Measurements from ENCODE around the gene SMIM41. TPM values are rescaled to one million over a fixed set of nuclear protein-coding genes. Genes with fewer than 3 reads are reported as not detected.

The SMIM41 gene
- polyA plus RNA-seq (2013, experiment 1 of 2; ENCODE audit: insufficient read length) = not detected
- polyA plus RNA-seq (2013, experiment 2 of 2; ENCODE audit: insufficient read length) = not detected

GRCh38 chr12:52079576-52080402 lies at the start of gene SMIM41:
TSS of gene SMIM41 (plus strand) at chr12:52079704. CDS start at chr12:52079780, 76 bp downstream.
- DNase-seq = no peak

- DNase-seq = peak; percentile 49
These were observed 47.1 kb upstream of the SMIM41 start for GRCh38 chr12:52032446-52032803.

- DNase-seq = peak; percentile 96
These were observed 46.6 kb upstream of the SMIM41 start for GRCh38 chr12:52032804-52033445.

GRCh38 chr12:52033446-52034140 lies 45.9 kb upstream of the SMIM41 start:
- DNase-seq = no peak

GRCh38 chr12:52035190-52035589 lies 44.3 kb upstream of the SMIM41 start:
- DNase-seq = no peak

- DNase-seq = no peak
These were observed 43.6 kb upstream of the SMIM41 start for GRCh38 chr12:52035926-52036325.

- DNase-seq = peak; percentile 80
These were observed 42.8 kb upstream of the SMIM41 start for GRCh38 chr12:52036587-52037171.

GRCh38 chr12:52037248-52037861 lies 42.1 kb upstream of the SMIM41 start:
- peak; percentile 54 for DNase-seq

- no peak for DNase-seq
These were observed 41.1 kb upstream of the SMIM41 start for GRCh38 chr12:52038447-52038846.

- no peak for DNase-seq
These were observed 38.5 kb upstream of the SMIM41 start for GRCh38 chr12:52041035-52041434.

- DNase-seq = no peak
These were observed 37.8 kb upstream of the SMIM41 start for GRCh38 chr12:52041695-52042123.

- no peak for DNase-seq
These were observed 36.7 kb upstream of the SMIM41 start for GRCh38 chr12:52042706-52043385.

- no peak for DNase-seq
These were observed 35.9 kb upstream of the SMIM41 start for GRCh38 chr12:52043386-52044212.

- peak; percentile 52 for DNase-seq
These were observed 35.1 kb upstream of the SMIM41 start for GRCh38 chr12:52044292-52044983.

GRCh38 chr12:52045794-52046199 lies 33.7 kb upstream of the SMIM41 start:
- no peak for DNase-seq

- no peak for DNase-seq
These were observed 32.6 kb upstream of the SMIM41 start for GRCh38 chr12:52046859-52047258.

GRCh38 chr12:52049286-52049685 lies 30.2 kb upstream of the SMIM41 start:
- DNase-seq = no peak

- DNase-seq = no peak
These were observed 29.8 kb upstream of the SMIM41 start for GRCh38 chr12:52049688-52050087.

- no peak for DNase-seq
These were observed 29.3 kb upstream of the SMIM41 start for GRCh38 chr12:52050116-52050757.
